HG03066 (cell line): ENCODE data around the gene LZTR1.
A peak's percentile ranks its signal among the peaks of the same experiment; 100 is the strongest.
"Not testable (repeated sequence)": the region's sequence is repeated elsewhere in the genome, so short reads cannot be mapped to it uniquely, and the experiment has no call there.

Experiments used
- ATAC-seq: cut with Tn5 transposase; IDR thresholded peaks from one replicate; pipeline ENCODE4 v1.9.1; 2021; ENCODE audit warnings: low read depth; ENCODE audit not compliant: unreplicated experiment

LZTR1 gene

DNA sequence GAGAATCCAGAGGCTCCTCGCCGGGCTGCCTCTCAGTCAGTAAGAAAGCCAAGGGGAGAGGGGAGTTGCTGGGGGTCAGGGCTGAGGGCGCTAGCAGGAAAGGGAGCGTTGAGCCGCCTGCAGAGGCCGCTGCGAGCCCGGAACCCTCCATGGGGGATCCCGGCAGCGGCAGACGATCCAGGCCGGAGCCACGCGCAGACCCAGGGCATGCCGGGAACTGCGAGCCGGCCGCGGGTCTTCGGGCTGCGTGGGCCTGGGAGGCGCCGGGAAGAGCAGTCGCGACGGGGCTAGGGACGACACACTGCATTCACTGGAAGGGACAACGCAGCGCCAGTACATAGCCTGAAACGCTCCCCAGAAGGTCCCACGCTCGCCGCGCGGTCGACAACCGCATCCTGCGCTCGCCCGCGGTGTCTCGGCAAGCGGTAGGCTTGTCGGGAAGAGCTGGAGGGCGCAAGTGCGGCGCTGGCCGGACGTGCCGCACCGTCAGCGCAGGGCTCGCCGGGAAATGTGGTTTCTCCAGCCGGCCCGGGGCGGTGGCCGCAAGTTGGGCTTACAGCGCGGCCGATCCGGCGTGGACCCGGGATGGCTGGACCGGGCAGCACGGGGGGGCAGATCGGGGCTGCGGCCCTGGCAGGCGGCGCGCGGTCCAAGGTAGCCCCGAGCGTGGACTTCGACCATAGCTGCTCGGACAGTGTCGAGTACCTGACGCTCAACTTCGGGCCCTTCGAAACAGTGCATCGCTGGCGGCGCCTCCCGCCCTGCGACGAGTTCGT is at the start of gene LZTR1:
TSS of gene LZTR1 (plus strand) at position 511 of the 776 bp plus-strand sequence. CDS start at position 586, 75 bp downstream.
- ATAC-seq: peak; percentile 65

GRCh38 chr22:20933910-20934309 is 48.2 kb upstream of the LZTR1 start:
- ATAC-seq: no peak

DNA sequence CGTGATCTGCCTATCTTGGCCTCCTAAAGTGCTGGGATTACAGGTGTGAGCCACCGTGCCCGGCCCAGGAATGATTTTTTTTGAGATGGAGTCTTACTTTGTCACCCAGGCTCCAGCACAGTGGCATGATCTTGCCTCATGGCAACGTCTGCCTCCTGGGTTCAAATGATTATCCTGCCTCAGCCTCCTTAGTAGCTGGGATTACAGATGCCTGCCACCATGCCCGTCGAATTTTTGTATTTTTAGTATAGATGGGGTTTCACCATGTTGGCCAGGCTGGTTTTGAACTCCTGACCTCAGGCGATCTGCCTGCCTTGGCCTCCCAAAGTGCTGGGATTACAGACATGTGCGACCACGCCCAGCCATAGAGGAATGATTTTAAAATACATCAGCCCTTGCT is 47.0 kb upstream of the LZTR1 start:
- not testable (repeated sequence) for ATAC-seq

DNA sequence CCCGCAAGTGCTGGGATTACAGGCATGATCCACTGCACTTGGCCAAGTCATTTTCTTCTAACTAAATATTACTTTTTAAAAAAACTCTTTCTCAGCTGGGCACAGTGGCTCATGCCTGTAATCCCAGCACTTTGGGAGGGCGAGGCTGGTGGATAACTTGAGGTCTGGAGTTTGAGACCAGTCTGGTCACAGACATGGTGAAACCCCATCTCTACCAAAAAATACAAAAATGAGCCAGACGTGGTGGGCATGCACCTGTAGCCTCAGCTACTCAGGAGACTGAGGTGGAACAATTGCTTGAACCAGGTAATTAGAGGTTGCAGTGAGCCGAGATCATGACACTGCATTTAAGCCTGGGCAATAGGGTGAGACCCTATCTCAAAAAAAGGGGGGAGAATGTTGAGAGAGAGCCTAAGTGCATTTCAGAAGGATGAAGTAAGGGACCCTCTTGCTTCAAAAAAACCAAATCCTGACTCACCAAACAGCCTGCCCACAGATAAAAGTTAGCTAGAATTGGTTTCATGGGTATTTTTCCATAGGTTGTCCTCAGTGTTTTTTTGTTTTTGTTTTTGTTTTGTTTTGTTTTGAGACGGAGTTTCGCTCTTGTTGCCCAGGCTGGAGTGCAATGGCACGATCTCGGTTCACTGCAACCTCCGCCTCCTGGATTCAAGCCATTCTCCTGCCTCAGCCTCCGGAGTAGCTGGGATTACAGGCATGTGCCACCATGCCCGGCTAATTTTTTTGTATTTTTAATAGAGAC is 46.1 kb upstream of the LZTR1 start:
- ATAC-seq: not testable (repeated sequence)

- no peak for ATAC-seq
These were observed 44.9 kb upstream of the LZTR1 start for GRCh38 chr22:20937031-20937793.

DNA sequence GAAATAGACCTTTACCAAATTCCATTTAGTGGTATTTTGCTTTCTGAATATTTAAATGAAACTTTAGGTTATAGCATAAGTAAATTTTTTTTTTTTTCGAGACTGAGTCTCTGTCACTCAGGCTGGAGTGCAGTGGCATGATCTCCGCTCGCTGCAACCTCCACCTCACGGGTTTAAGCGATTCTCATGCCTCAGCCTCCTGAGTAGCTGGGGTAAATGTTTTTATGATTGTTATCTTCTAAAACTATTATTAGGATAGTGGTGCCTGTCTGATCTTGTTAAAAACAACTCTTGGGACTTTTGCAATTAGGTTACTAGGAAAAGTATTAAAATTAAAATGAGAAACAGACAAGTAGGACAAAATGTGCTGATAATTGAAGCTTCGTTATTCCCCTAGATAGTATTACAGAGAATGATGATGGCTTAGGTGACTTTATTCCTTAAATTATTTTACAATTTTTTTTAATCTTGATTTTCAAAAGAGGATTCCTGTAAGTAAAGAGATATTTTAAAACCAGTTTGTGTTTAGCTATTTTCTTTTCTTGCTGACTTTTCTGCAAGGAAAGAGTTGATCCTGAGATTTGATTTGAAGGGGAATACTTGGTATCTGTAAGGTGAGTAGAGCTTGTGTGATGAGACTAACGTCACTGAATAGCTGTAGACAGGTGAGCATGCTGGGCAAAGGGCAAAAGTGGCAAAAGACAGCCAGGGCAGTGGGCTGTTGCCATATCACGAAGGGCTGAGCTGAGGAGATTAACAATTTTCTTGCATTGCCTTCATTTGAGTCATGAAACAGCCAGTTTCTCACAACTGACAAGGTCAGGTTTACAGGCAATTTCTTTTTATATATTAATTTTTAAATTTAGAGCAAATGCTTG is 44.1 kb upstream of the LZTR1 start:
- no peak for ATAC-seq

GRCh38 chr22:20939457-20940185 is 42.5 kb upstream of the LZTR1 start:
- ATAC-seq: not testable (repeated sequence)

DNA sequence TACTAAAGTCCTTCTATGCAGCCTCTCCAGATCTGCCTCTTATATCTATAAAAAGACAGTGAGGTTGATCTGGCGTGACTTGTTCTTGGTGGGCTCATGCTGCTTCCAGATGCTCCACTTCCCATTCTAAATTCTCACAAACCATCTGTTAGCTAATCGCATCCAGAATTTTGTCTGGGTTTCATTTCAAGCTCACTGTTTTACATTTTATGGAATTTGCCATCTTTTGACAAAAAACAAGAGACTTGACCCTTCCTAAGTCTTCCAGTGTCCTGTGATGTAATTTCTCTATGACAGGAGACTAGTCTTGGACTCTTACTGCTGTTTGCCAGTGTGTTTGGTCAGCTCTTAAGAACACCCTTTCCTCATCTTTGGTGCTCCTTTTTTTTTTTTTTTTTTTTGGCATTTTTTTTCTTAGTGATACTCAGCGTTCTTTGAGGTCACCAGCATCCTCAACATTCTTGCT is 41.9 kb upstream of the LZTR1 start:
- no peak for ATAC-seq

- no peak for ATAC-seq
These were observed 41.2 kb upstream of the LZTR1 start for GRCh38 chr22:20940904-20941385.

- ATAC-seq: not testable (repeated sequence)
These were observed 39.7 kb upstream of the LZTR1 start for GRCh38 chr22:20942203-20942902.

DNA sequence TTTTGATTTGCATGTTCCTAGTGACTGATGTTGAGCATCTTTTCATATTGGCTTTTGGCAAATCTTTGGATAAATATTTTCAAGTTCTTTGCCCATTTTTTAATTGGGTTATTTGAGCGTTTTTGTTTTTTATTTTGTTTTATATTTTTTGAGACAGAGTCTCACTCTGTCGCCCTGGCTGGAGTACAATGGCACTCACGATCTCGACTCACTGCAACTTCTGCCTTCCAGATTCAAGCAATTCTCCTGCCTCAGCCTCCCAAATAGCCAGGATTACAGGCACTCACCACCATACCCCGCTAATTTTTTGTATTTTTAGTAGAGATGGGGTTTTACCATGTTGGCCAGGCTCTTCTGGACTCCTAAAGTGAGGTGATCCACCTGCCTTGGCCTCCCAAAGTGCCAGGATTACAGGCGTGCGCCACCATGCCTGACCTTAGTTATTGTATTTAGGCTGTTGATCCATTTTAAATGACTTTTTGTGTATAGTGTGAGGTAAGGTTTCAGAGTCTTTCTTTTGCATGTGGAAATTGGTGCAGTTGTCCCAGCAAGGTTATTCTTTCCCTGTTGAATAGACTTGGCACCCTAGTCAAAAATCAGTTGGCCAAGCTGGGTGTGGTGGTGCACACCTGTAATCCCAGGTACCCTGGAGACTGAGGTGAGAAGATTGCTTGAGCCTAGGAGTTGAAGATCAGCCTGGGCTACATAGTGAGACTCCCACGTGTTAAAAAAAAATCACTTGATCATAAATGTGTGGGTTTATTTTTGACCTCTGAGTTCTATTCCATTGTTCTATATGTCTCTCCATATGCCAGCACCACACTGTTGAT is 38.8 kb upstream of the LZTR1 start:
- ATAC-seq: no peak

DNA sequence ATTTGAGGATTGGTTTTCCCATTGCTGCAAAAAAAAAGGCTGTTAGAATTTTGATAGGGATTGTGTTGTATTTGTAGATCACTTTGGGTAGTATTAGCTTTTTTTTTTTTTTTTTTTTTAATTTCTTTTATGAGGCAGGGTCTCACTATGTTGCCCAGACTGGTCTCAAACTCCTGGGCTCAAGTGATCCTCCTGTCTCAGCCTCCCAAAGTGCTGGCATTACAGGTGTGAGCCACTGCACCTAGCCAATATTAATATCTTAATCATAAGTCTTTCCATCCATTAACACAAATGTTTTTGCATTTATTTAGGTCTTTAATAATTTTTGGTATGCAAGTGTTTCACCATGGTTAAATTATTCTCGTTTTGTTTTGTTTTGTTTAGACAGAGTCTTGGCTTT is 38.1 kb upstream of the LZTR1 start:
- ATAC-seq: no peak

GRCh38 chr22:20945578-20945934 is 36.5 kb upstream of the LZTR1 start:
- no peak for ATAC-seq

DNA sequence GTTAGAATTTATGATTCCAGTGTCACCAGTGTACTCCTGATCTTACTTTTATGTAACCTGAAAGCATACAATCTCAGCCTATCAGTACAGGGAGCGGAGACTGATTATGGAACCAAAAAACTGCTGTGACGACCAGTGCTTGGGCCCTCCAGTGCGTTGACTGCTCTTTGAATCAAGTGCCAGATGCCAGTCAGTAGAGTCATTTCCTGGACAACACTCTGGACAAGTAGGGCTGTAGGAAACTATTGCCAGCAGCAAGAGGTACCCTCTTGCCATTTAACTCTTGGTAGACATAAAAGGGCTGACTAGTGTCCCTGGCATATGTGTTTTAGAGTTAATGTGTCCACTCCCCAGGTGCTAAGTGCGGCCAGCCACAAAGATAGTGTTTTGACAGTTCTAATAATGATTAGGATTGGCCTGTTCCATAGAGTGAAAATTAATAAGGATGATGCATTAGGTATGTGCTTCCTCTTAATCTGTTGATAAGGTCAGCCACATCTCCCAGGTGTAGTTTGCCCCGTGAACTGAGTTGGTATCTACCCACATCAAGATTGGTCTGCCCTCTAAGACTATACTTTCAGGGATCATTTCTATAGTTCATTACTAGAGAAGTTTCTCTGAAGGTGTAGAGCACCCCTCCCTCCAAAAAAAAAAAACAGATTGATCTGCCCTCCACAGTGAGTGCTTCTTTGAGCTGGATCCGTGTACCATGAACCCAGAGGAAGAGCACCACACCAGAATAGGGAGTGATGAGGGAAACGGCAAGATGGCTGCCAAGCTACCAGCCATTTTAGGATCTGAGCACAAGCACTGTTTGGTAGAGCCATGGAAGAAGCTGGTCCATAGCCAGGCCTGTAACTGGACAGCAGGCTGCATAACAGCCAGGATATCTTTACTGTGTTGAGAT is 35.8 kb upstream of the LZTR1 start:
- ATAC-seq: no peak

GRCh38 chr22:20946991-20947390 is 35.1 kb upstream of the LZTR1 start:
- ATAC-seq: no peak

GRCh38 chr22:20948450-20948849 is 33.6 kb upstream of the LZTR1 start:
- no peak for ATAC-seq

DNA sequence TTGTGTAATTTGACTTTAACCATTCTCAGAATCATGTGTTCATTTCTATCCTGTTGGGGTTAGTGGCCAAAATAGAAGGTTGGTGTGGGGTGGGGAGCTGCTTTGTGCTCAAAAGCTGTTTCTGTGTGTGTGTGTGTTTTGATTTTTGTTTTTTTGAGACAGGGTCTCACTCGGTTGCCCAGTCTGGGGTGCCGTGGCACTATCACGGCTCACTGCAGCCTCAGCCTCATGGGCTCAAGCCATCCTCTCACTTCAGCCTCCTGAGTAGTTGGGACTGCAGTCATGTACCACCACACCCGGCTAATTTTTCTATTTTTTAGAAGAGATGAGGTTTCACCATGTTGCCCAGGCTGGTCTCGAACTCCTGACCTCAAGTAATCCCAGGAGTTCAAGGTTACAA is 33.1 kb upstream of the LZTR1 start:
- ATAC-seq: no peak
